Measurements from ENCODE around the gene UGT1A8.

DNA sequence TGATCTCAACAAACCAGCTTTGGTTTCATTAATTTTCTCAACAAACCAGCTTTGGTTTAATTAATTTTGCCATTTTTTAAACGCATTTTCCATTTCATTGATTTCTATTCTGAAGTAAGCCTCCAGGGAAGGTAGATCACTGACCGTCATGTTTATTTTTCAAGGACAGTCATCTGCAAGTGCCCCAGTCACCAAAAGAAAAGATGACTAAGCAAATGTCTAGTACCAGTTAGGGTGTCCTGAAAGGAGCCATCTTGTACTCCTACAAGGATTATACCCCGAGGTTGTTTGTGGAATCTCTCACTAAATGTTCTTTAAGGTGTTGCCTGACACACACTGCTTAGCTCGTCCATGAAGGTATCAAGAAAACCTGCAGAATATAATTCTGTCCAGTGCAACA lies 6.1 kb upstream of the UGT1A8 start:
- no peak for TF ChIP-seq EZH2 (IDR thresholded peaks at IDR 0.05; ENCODE audit: borderline replicate concordance)
- TF ChIP-seq, protein P1, sequence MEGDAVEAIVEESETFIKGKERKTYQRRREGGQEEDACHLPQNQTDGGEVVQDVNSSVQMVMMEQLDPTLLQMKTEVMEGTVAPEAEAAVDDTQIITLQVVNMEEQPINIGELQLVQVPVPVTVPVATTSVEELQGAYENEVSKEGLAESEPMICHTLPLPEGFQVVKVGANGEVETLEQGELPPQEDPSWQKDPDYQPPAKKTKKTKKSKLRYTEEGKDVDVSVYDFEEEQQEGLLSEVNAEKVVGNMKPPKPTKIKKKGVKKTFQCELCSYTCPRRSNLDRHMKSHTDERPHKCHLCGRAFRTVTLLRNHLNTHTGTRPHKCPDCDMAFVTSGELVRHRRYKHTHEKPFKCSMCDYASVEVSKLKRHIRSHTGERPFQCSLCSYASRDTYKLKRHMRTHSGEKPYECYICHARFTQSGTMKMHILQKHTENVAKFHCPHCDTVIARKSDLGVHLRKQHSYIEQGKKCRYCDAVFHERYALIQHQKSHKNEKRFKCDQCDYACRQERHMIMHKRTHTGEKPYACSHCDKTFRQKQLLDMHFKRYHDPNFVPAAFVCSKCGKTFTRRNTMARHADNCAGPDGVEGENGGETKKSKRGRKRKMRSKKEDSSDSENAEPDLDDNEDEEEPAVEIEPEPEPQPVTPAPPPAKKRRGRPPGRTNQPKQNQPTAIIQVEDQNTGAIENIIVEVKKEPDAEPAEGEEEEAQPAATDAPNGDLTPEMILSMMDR (IDR thresholded peaks at IDR 0.05; ENCODE audit: poor library complexity): no peak
- TF ChIP-seq EZH2phosphoT487 (IDR thresholded peaks at IDR 0.05; ENCODE audit: low read depth, severe bottlenecking, unreplicated experiment): no peak

Data from hepatocyte (in vitro differentiated cells).